MM.1S (cell line): ENCODE results near the gene EGF.

Experiments
- DNase-seq: peaks from one replicate; pipeline ENCODE4 v3.0.0-alpha.2; 2015
- H2AFZ ChIP-seq: fragments of 300-600 bp; sonication (generic); 2 replicates; pipeline ENCODE4 v1.6.0; 2016; ENCODE audit warnings: antibody characterized with exemption, low read length
- H3F3A ChIP-seq: fragments of 300-600 bp; sonication (generic); 2 replicates; pipeline ENCODE4 v1.6.1; 2016; ENCODE audit warnings: mild to moderate bottlenecking, antibody characterized with exemption, low read length, moderate library complexity, mixed read lengths; ENCODE audit not compliant: insufficient read depth
- H3K27ac ChIP-seq: fragments of 300-600 bp; sonication (generic); 2 replicates; pipeline ENCODE4 v1.5.1; 2016; ENCODE audit warnings: mild to moderate bottlenecking, low read length
- H3K27me3 ChIP-seq: fragments of 300-600 bp; sonication (generic); replicated peaks from 2 replicates; pipeline ENCODE4 v1.6.0; 2016; ENCODE audit warnings: low read length; ENCODE audit not compliant: insufficient read depth
- H3K36me3 ChIP-seq: fragments of 300-600 bp; sonication (generic); replicated peaks from 2 replicates; pipeline ENCODE4 v1.6.1; 2016; ENCODE audit warnings: mild to moderate bottlenecking, low read length, mixed read lengths; ENCODE audit not compliant: insufficient read depth
- H3K4me1 ChIP-seq: fragments of 300-600 bp; sonication (generic); 2 replicates; pipeline ENCODE4 v1.6.1; 2016; ENCODE audit warnings: low read length, mixed read lengths
- H3K4me2 ChIP-seq: fragments of 300-600 bp; sonication (generic); 2 replicates; pipeline ENCODE4 v1.6.0; 2016; ENCODE audit warnings: low read depth, low read length
- H3K4me3 ChIP-seq: fragments of 300-600 bp; sonication (generic); 2 replicates; pipeline ENCODE4 v1.5.1; 2016; ENCODE audit warnings: low read length, mixed read lengths
- H3K79me2 ChIP-seq: fragments of 300-600 bp; sonication (generic); 2 replicates; pipeline ENCODE4 v1.6.1; 2016; ENCODE audit warnings: mixed run types, low read length, mixed read lengths
- H3K9ac ChIP-seq: fragments of 300-600 bp; sonication (generic); 2 replicates; pipeline ENCODE4 v1.6.1; 2016; ENCODE audit warnings: low read length, mixed read lengths
- H3K9me2 ChIP-seq: fragments of 300-600 bp; sonication (generic); replicated peaks from 2 replicates; pipeline ENCODE4 v1.6.1; 2016; ENCODE audit warnings: mild to moderate bottlenecking, low read length, mixed read lengths; ENCODE audit not compliant: insufficient read depth
- H3K9me3 ChIP-seq: fragments of 300-600 bp; sonication (generic); replicated peaks from 2 replicates; pipeline ENCODE4 v1.6.1; 2016; ENCODE audit warnings: mild to moderate bottlenecking, low read length, mixed read lengths; ENCODE audit not compliant: insufficient read depth
- H4K20me1 ChIP-seq: fragments of 300-600 bp; sonication (generic); 2 replicates; pipeline ENCODE4 v1.6.1; 2016; ENCODE audit warnings: mild to moderate bottlenecking, low read length, moderate library complexity, mixed read lengths; ENCODE audit not compliant: insufficient read depth
- EZH2 ChIP-seq: fragments of 300-600 bp; sonication (generic); optimal IDR thresholded peaks from 2 replicates; pipeline ENCODE3; 2017; ENCODE audit warnings: low read depth, mild to moderate bottlenecking, antibody characterized with exemption, low read length, mixed read lengths
- EZH2phosphoT487 ChIP-seq: fragments of 300-600 bp; sonication (generic); IDR thresholded peaks from 2 replicates; pipeline ENCODE4 v1.6.1; 2018; ENCODE audit warnings: antibody characterized with exemption, low read length
- TF ChIP-seq, protein P1 (sequence below): fragments of 300-600 bp; sonication (generic); IDR thresholded peaks from 2 replicates; pipeline ENCODE4 v1.5.1; 2016; ENCODE audit warnings: antibody characterized with exemption, low read length, mixed read lengths

Gene EGF

GRCh38 chr4:109979920-109980717 is 67.4 kb downstream of the EGF start:
- Histone ChIP-seq H3K9ac (no peak overlapping the region), H3K9me2 (no peaks in the 10 kb centered on the region), H3K27ac (no peak overlapping the region), H3K4me3 (no peak overlapping the region), H3K4me1 (no peaks in the 10 kb centered on the region), H3F3A (no peaks in the 10 kb centered on the region), H3K79me2 (no peaks in the 10 kb centered on the region), H3K36me3 (no peaks in the 10 kb centered on the region), H3K9me3 (no peaks in the 10 kb centered on the region), H3K27me3 (no peaks in the 10 kb centered on the region), H4K20me1 (no peaks in the 10 kb centered on the region), H2AFZ (no peak overlapping the region), H3K4me2 (no peak overlapping the region)
- DNase-seq, result no peak
- no peak for TF ChIP-seq EZH2phosphoT487
- TF ChIP-seq, protein P1, sequence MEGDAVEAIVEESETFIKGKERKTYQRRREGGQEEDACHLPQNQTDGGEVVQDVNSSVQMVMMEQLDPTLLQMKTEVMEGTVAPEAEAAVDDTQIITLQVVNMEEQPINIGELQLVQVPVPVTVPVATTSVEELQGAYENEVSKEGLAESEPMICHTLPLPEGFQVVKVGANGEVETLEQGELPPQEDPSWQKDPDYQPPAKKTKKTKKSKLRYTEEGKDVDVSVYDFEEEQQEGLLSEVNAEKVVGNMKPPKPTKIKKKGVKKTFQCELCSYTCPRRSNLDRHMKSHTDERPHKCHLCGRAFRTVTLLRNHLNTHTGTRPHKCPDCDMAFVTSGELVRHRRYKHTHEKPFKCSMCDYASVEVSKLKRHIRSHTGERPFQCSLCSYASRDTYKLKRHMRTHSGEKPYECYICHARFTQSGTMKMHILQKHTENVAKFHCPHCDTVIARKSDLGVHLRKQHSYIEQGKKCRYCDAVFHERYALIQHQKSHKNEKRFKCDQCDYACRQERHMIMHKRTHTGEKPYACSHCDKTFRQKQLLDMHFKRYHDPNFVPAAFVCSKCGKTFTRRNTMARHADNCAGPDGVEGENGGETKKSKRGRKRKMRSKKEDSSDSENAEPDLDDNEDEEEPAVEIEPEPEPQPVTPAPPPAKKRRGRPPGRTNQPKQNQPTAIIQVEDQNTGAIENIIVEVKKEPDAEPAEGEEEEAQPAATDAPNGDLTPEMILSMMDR, result no peak
- TF ChIP-seq EZH2, result no peak

DNA sequence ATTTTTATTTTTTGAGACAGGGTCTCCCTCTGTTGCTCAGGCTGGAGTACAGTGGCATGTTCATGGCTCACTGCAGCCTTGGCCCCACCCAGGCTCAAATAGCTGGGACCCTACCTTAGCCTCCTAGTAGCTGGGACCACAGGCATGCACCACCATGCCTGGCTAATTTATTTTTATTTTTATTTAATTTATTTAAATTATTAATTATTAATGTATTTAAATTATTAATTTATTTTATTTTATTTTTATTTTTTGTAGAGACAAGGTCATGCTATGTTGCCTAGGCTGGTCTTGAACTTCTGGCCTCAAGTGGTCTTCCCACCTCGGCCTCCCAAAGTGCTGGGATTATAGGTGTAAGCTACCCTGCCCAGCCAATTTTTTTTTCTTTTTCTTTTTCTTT is 69.3 kb downstream of the EGF start:
- no peaks in the 10 kb centered on the region for H3F3A ChIP-seq
- no peak for DNase-seq
- H3K27me3 ChIP-seq, result no peaks in the 10 kb centered on the region
- no peak overlapping the region for H3K4me3 ChIP-seq
- no peaks in the 10 kb centered on the region for H3K79me2 ChIP-seq
- no peaks in the 10 kb centered on the region for H3K9me3 ChIP-seq
- H3K27ac ChIP-seq, result no peak overlapping the region
- no peaks in the 10 kb centered on the region for H3K9me2 ChIP-seq
- no peaks in the 10 kb centered on the region for H4K20me1 ChIP-seq
- no peaks in the 10 kb centered on the region for H3K36me3 ChIP-seq
- no peak overlapping the region for H2AFZ ChIP-seq
- no peak overlapping the region for H3K9ac ChIP-seq
- H3K4me2 ChIP-seq, result no peak overlapping the region
- no peak for TF ChIP-seq EZH2phosphoT487
- TF ChIP-seq, protein P1, result no peak
- no peaks in the 10 kb centered on the region for H3K4me1 ChIP-seq

GRCh38 chr4:109982521-109982920 is 69.8 kb downstream of the EGF start:
- DNase-seq, result no peak
- Histone ChIP-seq H3K27me3 (peaks cover 3% of the 10 kb centered on the region; the same call in 1 of the 2 replicates), H3K36me3 (no peaks in the 10 kb centered on the region), H3K4me3 (no peak overlapping the region), H3K79me2 (no peaks in the 10 kb centered on the region), H3K9ac (no peak overlapping the region), H2AFZ (no peak overlapping the region), H4K20me1 (no peaks in the 10 kb centered on the region), H3F3A (no peaks in the 10 kb centered on the region), H3K27ac (no peak overlapping the region), H3K4me2 (no peak overlapping the region), H3K9me2 (no peaks in the 10 kb centered on the region), H3K9me3 (no peaks in the 10 kb centered on the region), H3K4me1 (no peaks in the 10 kb centered on the region)
- TF ChIP-seq EZH2phosphoT487, result no peak
- TF ChIP-seq, protein P1, result no peak
- no peak for TF ChIP-seq EZH2
